Neuron (in vitro differentiated cells): Measurements from ENCODE around the gene GPRIN1.
"Not testable (repeated sequence)": the region's sequence is repeated elsewhere in the genome, so short reads cannot be mapped to it uniquely, and the experiment has no call there.

Experiments
- H2AFZ ChIP-seq: one replicate; pipeline ENCODE4 v1.6.1; 2013; ENCODE audit warnings: low read depth, mild to moderate bottlenecking, inconsistent platforms, low read length, moderate library complexity
- H3K27me3 ChIP-seq: one replicate; pipeline ENCODE4 v1.6.1; 2013; ENCODE audit warnings: low read length; ENCODE audit not compliant: insufficient read depth
- H3K36me3 ChIP-seq: one replicate; pipeline ENCODE4 v1.6.1; 2013; ENCODE audit warnings: low read length; ENCODE audit not compliant: insufficient read depth
- H3K4me1 ChIP-seq: one replicate; pipeline ENCODE4 v1.6.1; 2013; ENCODE audit warnings: low read length; ENCODE audit not compliant: insufficient read depth
- H3K4me3 ChIP-seq: 2 replicates; pipeline ENCODE4 v1.5.1; 2013; ENCODE audit warnings: mild to moderate bottlenecking, low read length, moderate library complexity
- H3K9me3 ChIP-seq: one replicate; pipeline ENCODE4 v1.6.1; 2013; ENCODE audit warnings: low read length

GPRIN1 gene

DNA sequence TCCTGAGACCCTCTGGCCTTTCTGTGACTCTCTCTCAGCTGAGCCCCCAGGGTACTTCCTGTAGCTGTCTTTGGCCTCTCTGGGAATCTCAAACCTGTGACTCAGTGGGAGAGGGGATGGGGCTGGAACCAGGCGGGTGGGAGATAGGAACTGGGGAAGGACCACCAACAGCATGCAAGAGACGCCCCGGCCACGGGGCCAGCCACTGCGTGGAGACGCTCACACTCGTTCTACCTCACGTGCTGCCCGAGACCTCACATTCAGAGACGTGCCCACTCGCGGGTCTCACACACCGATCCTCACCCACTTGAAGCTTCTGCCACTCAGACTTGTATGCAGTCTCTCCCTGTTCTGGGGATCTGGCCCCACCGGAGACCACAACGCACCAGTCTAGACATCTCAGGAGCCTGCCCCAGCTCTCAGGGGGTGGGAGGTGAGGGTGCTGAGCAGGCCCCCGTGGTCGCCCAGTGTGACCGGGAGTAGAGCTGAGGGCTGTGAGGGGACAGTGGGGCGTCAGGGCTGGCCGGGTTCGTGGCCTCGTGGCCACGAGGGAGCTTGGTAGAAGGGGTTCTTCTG is 13.8 kb downstream of the GPRIN1 start:
- H3K36me3 ChIP-seq, result peaks cover 50% of the 10 kb centered on the region
- no peaks in the 10 kb centered on the region for H3K4me1 ChIP-seq
- peaks cover 19% of the 10 kb centered on the region for H3K9me3 ChIP-seq
- no peak overlapping the region for H2AFZ ChIP-seq
- no peaks in the 10 kb centered on the region for H3K27me3 ChIP-seq
- H3K4me3 ChIP-seq, result no peak overlapping the region

DNA sequence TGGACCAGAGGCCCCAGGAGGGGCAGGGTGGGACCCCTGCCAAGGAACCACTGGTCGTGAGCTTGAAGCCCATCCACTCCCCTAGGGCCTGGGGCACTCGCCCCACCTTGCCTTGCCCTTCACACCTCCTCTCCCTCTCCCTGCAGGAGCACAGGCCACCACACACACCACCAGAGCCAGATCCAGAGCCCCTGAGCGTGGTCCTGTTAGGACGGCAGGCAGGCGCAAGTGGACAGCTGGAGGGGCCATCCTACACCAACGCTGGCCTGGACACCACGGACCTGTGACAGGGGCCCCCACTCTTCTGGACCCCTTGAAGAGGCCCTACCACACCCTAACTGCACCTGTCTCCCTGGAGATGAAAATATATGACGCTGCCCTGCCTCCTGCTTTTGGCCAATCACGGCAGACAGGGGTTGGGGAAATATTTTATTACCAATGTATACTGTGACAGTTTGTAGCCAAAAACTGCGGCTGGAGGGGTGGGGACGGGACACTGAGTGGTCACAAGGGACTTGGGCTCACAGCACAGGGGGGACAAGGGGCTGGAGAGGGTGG is 14.5 kb downstream of the GPRIN1 start:
- no peak overlapping the region for H3K4me3 ChIP-seq
- H3K36me3 ChIP-seq, result peaks cover 49% of the 10 kb centered on the region
- H2AFZ ChIP-seq, result no peak overlapping the region
- peaks cover 19% of the 10 kb centered on the region for H3K9me3 ChIP-seq
- no peaks in the 10 kb centered on the region for H3K27me3 ChIP-seq
- H3K4me1 ChIP-seq, result no peaks in the 10 kb centered on the region

DNA sequence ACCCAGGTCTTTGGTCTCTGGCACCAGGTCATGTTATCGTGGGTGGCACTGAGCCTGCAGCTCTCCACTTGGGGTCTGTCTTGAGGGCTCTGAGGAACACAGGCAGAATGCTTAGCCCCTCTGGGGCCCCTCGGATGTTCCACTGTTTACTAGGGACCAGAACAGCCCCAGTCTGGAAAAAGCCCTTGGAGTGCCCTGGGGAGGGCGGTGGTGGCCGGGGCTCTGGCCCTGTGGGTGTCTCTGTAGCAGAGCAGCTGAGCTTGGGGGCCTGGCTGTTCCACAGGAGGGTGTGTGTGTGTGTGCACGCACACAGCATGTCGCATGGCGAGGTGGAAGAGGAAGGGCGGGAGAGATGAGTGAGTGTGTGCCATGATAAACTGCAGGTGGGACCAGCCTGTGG is 15.4 kb downstream of the GPRIN1 start:
- H2AFZ ChIP-seq, result no peak overlapping the region
- no peaks in the 10 kb centered on the region for H3K4me1 ChIP-seq
- peaks cover 19% of the 10 kb centered on the region for H3K9me3 ChIP-seq
- H3K4me3 ChIP-seq, result no peak overlapping the region
- peaks cover 41% of the 10 kb centered on the region for H3K36me3 ChIP-seq
- no peaks in the 10 kb centered on the region for H3K27me3 ChIP-seq

DNA sequence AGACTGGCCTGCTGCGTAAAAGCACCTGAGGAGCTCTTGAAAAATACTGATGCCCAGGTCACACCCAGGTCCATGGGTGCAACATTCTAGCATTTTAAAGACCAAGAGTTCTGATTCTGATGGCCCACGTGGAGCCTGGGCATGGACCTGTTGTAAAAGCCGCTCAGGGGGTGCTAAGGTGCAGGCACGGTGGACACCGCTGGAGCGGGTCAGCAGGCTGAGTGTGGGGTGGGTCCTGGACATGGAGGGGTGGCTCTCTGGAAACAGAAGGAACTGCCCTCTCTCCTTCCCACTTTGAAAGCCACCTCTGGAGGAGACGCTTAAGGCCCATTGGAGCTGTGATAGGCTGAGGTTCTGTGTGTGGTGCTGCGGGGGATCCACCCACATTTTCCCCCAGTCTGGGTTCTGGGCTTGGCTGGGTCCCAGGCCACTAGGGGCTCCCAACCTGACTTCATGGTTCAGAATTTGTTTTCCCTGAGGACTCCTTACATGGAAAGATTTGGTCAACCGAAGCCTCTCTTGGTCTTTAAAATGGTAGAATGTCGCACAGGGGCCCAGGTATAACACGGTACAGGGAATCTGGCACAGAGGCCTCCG is 16.6 kb downstream of the GPRIN1 start:
- Histone ChIP-seq H3K4me3 (no peak overlapping the region), H3K9me3 (peaks cover 18% of the 10 kb centered on the region), H3K27me3 (no peaks in the 10 kb centered on the region), H3K4me1 (no peaks in the 10 kb centered on the region), H2AFZ (no peak overlapping the region), H3K36me3 (peaks cover 29% of the 10 kb centered on the region)

DNA sequence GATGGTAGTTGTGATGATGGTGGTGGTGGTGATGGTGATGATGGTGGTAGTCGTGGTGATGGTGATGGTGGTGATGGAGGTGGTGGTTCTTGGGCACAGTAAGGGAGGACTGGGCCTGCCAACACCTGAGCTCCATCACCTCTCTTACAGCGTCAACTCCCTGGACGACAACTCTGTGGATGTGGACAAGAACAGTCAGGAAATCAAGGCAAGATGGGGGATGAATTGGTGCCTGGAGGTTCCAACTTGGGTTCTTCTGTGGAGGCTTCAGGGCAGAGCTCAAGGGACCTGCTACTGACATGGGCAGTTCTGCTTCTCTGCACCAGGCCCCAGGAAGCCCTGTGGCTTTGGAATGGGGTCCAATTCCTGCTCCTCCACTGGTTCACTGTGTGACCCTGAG is 17.4 kb downstream of the GPRIN1 start:
- peaks cover 21% of the 10 kb centered on the region for H3K36me3 ChIP-seq
- H3K4me3 ChIP-seq, result no peak overlapping the region
- no peaks in the 10 kb centered on the region for H3K27me3 ChIP-seq
- peaks cover 15% of the 10 kb centered on the region for H3K9me3 ChIP-seq
- no peak overlapping the region for H2AFZ ChIP-seq
- no peaks in the 10 kb centered on the region for H3K4me1 ChIP-seq

DNA sequence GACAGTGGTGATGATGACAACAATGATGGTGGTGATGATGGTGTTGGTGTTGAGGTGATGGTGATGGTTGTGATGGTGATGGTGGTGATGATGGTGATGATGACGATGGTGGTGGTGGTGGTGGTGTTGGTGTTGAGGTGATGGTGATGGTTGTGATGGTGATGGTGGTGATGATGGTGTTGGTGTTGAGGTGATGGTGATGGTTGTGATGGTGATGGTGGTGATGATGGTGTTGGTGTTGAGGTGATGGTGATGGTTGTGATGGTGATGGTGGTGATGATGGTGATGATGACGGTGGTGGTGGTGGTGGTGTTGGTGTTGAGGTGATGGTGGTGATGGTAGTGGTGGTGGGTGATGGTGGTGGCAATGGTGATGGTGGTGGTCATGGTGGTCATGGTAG is 18.3 kb downstream of the GPRIN1 start:
- not testable (repeated sequence) for H3K4me3 ChIP-seq, H3K27me3 ChIP-seq, H3K4me1 ChIP-seq, H2AFZ ChIP-seq
- peaks cover 14% of the 10 kb centered on the region for H3K9me3 ChIP-seq
- H3K36me3 ChIP-seq, result peaks cover 19% of the 10 kb centered on the region

DNA sequence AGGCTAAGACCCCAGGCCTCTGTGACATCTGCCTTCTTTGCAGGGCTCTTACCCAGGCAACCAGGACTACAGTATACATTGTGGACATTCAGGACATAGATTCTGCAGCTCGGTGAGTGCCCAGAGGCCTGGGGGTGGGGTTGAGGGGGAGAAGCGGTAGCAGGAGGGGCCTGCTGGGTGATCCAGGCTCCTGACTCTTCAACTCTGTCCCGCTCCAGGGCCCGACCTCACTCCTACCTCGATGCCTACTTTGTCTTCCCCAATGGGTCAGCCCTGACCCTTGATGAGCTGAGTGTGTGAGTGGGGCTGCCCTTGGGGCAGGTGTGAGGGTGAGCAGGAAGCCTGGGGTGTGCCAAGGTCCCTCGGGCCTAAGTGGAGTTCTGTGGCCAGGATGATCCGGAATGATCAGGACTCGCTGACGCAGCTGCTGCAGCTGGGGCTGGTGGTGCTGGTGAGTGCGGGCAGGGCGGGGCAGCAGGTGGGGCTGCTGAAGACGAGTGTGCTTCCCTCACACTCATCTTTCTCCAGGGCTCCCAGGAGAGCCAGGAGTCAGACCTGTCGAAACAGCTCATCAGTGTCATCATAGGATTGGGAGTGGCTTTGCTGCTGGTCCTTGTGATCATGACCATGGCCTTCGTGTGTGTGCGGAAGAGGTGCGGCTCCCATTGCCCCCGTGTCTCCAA is 19.8 kb downstream of the GPRIN1 start:
- Histone ChIP-seq H3K27me3 (no peaks in the 10 kb centered on the region), H3K4me1 (no peaks in the 10 kb centered on the region), H2AFZ (no peak overlapping the region), H3K36me3 (peaks cover 13% of the 10 kb centered on the region), H3K9me3 (peaks cover 14% of the 10 kb centered on the region), H3K4me3 (no peak overlapping the region)

DNA sequence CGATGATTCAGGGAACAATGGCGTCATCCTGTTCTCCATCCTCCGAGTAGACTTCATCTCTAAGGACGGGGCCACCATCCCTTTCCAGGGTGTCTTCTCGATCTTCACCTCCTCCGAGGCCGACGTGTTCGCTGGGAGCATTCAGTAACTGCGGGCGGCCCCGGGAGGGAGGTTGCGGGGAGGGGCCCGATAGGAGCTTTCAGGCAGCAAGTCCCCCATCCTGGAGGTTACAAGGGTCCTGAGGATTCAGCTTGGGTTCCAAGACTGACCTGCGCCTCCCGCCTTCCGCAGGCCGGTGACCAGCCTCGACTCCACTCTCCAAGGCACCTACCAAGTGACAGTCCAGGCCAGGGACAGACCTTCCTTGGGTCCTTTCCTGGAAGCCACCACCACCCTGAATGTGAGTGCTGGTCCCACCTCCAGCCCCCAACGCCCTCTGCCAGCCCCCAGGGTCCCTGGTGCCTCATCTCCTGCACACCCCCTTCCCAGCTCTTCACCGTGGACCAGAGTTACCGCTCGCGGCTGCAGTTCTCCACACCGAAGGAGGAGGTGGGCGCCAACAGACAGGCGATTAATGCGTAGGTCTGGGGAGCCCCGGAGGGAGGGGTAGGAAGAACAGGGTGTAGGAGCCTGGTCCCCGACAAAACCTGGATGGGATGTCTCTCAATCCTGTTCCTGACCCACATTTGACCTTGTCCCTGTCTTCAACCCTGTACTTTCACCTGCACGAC is 20.8 kb downstream of the GPRIN1 start:
- Histone ChIP-seq H3K4me3 (no peak overlapping the region), H3K4me1 (no peaks in the 10 kb centered on the region), H3K9me3 (peaks cover 22% of the 10 kb centered on the region), H3K27me3 (no peaks in the 10 kb centered on the region), H2AFZ (no peak overlapping the region), H3K36me3 (peaks cover 13% of the 10 kb centered on the region)

DNA sequence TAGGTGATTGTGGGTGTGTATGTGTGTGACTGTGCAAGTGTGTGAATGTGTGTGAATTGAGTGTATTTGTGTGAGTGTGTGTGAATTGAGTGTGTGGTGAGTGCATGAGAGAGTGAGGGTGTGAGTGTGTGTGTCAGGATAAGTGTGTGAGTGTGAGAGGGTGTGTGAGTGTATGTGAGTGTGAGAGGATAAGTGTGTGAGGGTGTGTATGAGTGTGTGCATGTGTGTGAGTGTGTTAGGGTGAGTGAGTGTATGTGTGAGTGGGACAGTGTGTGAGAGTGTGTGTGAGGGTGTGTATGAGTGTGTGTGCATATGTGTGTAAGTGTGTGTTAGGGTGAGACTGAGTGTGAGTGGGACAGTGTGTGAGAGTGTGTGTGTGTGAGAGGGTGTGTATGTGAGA is 21.7 kb downstream of the GPRIN1 start:
- H2AFZ ChIP-seq, result no peak overlapping the region
- peaks cover 13% of the 10 kb centered on the region for H3K36me3 ChIP-seq
- H3K27me3 ChIP-seq, result no peaks in the 10 kb centered on the region
- H3K9me3 ChIP-seq, result peaks cover 22% of the 10 kb centered on the region
- no peak overlapping the region for H3K4me3 ChIP-seq
- H3K4me1 ChIP-seq, result no peaks in the 10 kb centered on the region

DNA sequence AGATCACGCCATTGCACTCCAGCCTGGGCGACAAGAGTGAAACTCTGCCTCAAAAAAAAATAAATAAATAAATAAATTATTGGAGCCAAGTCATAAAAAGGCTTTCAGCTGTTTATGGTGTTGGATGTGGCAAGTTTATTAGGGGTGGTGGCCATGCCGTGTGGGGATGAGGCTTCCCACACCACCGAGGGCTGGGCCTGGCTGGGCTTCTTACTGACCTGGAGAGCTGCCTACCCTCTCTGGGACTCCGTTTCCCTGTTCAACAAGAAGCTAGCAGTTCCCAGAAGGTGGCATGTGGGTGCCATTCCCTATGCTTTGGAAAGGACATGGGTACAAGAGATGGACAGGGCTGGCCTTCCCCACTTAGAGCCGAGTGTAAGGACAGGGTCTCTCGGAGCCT is 22.6 kb downstream of the GPRIN1 start:
- peaks cover 6% of the 10 kb centered on the region for H3K36me3 ChIP-seq
- H3K9me3 ChIP-seq, result peaks cover 17% of the 10 kb centered on the region
- H3K4me1 ChIP-seq, result no peaks in the 10 kb centered on the region
- no peak overlapping the region for H2AFZ ChIP-seq
- no peaks in the 10 kb centered on the region for H3K27me3 ChIP-seq
- no peak overlapping the region for H3K4me3 ChIP-seq

DNA sequence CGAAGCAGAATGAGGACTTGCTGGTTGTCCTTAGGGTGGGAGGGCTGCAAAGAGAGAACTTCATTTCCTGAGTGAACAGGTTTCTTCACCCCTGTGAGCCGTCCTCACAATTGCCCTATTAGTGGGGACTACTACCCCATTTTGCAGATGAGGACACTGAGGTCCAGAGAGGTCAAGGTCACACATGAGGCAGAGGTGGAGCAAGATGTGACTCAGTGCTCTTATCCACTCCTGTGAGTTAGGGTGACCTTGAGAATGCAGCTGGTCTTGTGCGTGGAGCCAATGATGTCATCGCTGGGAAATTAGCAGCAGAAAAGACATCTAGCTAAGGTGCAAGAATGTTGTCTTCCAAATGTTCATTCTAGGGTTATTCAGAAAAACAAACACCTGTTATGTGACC is 26.9 kb downstream of the GPRIN1 start:
- Histone ChIP-seq H3K27me3 (no peaks in the 10 kb centered on the region), H2AFZ (no peak overlapping the region), H3K36me3 (no peaks in the 10 kb centered on the region), H3K4me3 (no peak overlapping the region), H3K4me1 (no peaks in the 10 kb centered on the region), H3K9me3 (peaks cover 8% of the 10 kb centered on the region)

DNA sequence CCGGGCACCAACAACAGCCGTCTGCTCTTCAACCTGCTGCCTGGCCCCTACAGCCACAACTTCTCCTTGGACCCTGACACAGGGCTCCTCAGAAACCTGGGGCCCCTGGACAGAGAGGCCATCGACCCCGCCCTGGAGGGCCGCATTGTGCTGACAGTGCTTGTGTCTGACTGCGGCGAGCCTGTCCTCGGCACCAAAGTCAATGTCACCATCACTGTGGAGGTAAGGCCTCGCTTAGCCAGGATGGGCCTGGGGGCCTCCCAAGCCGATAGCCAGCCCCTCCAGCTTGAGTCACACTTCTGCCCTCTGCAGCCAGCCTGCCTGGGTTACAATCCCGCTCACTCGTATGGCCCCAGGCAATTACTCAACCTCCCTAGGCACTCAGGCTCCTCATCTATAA is 28.6 kb downstream of the GPRIN1 start:
- no peaks in the 10 kb centered on the region for H3K27me3 ChIP-seq
- peaks cover 2% of the 10 kb centered on the region for H3K4me1 ChIP-seq
- no peak overlapping the region for H3K4me3 ChIP-seq
- no peak overlapping the region for H2AFZ ChIP-seq
- H3K9me3 ChIP-seq, result peaks cover 8% of the 10 kb centered on the region
- H3K36me3 ChIP-seq, result no peaks in the 10 kb centered on the region

DNA sequence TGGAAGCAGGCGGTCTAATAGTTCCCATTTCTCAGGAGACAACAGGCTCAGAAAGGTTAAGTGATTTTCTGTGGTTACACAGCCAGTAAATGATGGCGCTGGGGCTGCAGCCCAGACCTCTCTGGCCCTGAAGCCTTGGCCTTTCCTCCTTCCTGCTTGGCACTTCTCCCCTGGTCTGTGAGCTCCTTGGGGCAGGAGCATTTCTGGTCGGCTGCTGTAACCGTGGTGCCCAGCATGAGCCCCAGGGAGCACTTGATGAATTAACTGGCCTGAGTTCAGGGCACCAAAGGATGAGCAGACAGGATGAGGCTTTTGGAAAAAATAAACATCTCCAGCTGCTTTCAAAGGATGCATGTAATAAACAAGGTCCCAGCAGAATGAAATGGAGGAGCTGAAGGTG is 30.6 kb downstream of the GPRIN1 start:
- H3K4me3 ChIP-seq, result no peak overlapping the region
- H3K4me1 ChIP-seq, result peaks cover 2% of the 10 kb centered on the region
- peaks cover under 1% of the 10 kb centered on the region for H3K9me3 ChIP-seq

More for the DNA sequence above, 30.6 kb downstream of the GPRIN1 start:
- no peak overlapping the region for H2AFZ ChIP-seq
- no peaks in the 10 kb centered on the region for H3K27me3 ChIP-seq
- no peaks in the 10 kb centered on the region for H3K36me3 ChIP-seq
